Prostate gland (tissue), 2 donors: ENCODE results near the gene TUBB6.

ENCODE experiments used
- POLR2A ChIP-seq: fragments of 450-650 bp; IDR thresholded peaks from one replicate; pipeline ENCODE4 v1.6.1; 2016; ENCODE audit warnings: antibody characterized with exemption, mild to moderate bottlenecking
- POLR2AphosphoS5 ChIP-seq: sonication (generic); formaldehyde crosslinking; IDR thresholded peaks from one replicate; pipeline ENCODE4 v1.6.1; 2017; ENCODE audit warnings: antibody characterized with exemption
- TF ChIP-seq, protein P1 (sequence below), 4 experiments: fragments of 200-600 bp in 2 of 4; fragments of 450-650 bp in 2 of 4; sonication (generic) in 2 of 4; IDR thresholded peaks; 1 replicate in 3 of 4; 2 replicates in 1 of 4; pipeline ENCODE4 v1.5.1; 2016 to 2019; ENCODE audit warnings: antibody characterized with exemption in 4 of 4, mild to moderate bottlenecking in 2 of 4, moderate library complexity in 2 of 4

GRCh38 chr18:12361770-12362378 lies 53.8 kb downstream of the TUBB6 start:
- TF ChIP-seq, protein P1, sequence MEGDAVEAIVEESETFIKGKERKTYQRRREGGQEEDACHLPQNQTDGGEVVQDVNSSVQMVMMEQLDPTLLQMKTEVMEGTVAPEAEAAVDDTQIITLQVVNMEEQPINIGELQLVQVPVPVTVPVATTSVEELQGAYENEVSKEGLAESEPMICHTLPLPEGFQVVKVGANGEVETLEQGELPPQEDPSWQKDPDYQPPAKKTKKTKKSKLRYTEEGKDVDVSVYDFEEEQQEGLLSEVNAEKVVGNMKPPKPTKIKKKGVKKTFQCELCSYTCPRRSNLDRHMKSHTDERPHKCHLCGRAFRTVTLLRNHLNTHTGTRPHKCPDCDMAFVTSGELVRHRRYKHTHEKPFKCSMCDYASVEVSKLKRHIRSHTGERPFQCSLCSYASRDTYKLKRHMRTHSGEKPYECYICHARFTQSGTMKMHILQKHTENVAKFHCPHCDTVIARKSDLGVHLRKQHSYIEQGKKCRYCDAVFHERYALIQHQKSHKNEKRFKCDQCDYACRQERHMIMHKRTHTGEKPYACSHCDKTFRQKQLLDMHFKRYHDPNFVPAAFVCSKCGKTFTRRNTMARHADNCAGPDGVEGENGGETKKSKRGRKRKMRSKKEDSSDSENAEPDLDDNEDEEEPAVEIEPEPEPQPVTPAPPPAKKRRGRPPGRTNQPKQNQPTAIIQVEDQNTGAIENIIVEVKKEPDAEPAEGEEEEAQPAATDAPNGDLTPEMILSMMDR (IDR thresholded peaks at IDR 0.05), result no peak
- TF ChIP-seq POLR2A (no peak), POLR2AphosphoS5 (no peak)
